ENCODE measurements around the gene PDE4D.
"Not testable (repeated sequence)": the region's sequence is repeated elsewhere in the genome, so short reads cannot be mapped to it uniquely, and the experiment has no call there.

The PDE4D gene

DNA sequence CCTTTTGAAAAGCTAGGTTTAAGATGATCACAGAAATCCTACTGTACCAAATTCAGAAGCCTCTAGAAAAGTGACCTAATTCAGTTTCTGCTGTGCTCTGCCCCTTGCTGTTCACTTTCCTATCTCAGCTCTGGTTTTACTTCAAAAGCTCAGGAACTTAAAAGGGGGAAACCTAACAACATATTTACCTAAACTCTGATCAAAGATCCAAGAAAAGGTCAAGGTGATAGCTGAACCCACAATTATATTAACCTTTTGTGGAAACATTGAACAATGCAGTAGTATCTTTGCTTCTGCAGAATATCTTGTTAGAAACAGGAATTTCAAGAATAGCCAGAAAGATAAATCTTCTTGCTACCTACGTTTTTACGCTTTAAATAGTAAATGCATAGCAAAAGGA is 568.5 kb downstream of the PDE4D start:
- DNase-seq (ENCODE audit: low read depth) = no peak

DNA sequence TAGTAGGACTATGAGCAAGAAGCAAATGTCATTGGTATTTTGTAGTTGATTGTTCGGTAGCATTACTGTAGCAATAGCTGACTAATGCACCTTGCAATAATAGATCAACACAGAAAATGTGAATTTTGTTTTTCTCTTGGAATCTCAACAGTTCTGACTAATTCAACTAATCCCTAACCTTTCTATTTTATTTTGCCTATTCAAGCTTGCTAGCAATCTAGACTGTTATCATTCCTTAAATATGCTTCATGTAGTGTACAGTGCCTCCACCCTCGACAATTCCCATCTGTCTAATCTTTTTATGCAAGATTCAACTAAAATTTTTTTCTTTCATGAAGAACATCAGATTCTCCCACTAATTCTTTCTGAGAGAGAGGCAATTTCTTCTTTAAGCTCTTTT is 570.6 kb downstream of the PDE4D start:
- DNase-seq (ENCODE audit: low read depth) = no peak

DNA sequence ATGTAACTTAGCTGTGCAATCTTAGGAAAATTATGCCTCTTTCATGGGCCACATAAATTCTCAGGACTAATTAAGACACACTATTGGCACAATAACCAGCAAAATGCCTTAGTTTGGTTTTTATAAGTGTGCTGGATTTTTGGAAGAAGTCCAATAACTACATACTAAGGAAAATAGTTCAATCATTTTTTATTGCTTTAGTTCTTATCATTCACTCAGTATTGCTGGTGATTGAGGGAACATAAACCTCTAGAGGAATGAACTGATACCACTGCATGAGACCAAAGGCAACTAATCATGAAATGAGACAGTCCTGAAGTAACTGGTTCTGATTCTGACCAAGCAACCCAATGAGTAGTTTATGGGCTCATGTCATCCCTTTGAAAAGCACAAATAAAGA is 571.5 kb downstream of the PDE4D start:
- DNase-seq (ENCODE audit: low read depth) = no peak

DNA sequence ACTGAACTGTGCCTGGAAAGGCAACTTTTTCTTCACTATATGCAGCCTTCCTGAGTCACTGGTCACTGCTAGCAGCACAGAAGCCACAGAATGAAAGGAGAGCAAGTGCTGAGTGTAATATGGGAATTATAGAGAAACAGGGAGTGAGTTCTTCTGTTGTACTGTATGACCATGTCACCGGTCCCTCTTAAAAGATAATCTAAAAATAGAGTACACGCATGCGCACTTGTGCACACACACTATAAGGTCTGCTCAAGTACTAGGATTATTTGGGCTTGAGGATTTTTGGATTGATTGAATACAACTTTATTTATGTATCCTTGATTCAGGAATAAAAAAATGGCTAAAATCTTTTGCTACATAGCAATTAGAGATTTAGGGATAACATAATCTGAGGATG is 571.9 kb downstream of the PDE4D start:
- DNase-seq (ENCODE audit: low read depth) = no peak

DNA sequence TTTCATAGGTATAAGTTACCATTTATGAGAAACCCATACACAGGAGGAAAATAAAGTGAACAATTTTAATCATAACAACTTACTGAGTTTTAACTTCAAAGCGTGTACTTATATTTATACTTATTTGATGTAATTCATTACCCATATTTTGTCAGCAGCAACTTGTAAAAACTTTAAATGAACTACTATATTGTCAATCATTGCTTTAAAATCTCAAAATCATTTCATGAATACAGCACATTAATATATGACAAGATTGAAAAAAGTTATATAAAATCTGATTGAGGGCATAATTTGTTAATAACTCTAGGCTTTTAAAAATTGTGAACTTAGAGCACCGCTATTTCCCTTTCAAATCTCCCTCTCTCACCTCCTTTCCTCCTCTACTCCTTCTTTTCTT is 573.1 kb downstream of the PDE4D start:
- DNase-seq (ENCODE audit: low read depth) = no peak

DNA sequence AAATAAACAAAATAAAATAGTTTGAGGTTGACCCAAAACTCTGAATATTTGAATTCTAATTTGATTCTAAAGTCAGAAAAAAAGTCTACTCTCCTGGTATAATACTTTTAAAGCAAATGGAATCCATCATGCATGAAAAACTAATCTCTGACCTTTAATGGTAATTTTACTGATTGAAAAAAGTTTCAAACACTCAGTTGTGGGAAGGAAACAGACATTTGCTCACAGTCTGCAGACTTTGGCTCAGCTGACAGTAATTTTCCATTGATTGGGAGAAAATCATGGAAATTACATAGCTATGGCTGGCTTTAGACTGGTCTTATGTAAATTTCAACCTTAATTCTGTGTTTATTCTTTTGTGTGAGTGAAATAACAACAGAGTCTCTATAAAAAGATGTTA is 574.3 kb downstream of the PDE4D start:
- no peak for DNase-seq (ENCODE audit: low read depth)

DNA sequence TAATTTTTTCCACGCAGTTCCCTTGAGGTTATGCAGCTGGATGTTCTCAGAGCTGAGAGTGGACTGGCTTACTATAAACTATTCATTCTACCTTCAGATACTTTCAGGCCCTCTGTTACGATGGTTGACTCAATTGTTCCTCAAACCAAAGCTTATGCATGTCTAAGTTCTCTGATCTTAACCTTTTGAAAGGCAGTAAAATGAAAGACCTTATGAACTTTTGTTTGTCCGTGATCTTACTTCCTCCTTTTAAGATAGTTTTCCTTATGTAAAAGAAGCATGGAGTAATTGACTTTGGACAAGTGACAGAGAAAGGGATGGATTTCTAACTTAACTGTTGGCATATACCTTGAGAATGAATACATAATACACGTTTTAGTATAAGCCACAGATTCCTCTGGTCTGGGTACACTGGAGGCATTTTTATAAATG is 575.7 kb downstream of the PDE4D start:
- DNase-seq (ENCODE audit: low read depth) = no peak

DNA sequence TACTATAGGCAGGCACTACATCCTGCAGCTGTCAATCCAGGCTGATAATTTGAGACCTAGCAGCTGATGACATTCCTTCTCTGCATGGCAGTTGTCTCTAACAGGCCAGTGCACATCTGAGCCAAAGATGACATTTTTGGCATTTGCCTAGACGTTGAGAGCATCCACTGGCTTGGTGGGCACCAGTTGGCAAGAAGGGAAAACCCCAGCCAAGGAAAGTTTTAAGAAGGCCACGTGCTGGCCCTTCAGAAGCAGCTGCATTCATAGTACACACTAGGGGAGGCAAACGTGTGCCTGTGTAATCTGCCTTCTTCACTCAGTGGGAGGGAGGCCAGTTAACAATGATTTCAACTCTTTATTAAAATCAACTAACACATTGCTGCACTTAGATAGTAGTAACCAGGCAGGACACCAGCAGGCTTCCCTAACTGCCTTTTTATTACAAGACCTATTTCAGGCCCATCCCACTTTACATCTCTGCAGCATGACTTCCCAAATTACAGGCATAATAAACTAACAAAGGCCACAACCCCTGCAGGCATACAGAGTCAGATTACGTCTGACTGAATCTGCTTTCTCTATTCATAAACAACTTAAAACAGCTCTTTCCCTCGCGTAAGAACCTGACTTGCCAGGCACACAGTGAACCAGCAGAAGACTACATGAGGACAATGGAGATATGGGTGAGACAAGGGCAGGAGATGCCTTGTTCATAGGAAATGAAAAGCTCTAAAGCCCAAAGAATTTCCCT is 576.3 kb downstream of the PDE4D start:
- DNase-seq (ENCODE audit: low read depth) = no peak

DNA sequence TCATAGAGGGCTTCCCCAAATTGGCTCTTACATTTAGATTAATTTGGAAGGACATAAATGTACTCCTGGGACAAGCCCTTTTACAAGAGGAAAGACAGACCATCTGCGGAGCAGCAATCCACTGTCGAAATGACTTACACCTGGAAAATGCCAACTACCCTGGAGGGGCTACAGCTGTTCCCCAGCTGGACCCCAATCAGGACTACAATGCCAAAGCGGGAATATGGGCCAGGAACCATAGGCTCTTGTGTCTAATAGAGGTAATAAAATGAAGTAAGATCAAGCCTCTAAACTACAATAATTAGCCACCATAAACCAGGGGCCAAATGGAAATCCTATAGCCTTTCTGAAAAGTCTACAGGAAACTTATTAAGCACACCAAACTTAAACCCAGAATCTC is 581.3 kb downstream of the PDE4D start:
- DNase-seq (ENCODE audit: low read depth) = no peak

DNA sequence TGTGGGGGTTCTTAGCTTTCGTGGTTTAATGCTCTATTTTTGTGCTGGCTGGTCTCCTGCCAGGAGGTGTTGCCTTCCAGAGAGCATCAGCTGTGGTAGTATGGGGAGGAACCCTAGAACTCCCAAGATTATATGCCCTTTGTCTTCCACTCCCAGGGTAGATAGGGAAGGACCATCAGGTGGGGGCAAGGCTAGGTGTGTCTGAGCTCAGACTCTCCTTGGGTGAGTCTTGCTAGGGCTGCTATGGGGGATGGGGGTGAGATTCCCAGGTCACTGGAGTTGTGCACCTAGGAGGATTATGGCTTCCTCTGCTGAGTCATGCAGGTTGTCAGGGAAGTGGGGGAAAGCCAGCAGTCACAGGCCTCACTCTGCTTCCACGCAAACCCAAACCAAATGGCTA is 584.8 kb downstream of the PDE4D start:
- DNase-seq (ENCODE audit: low read depth) = not testable (repeated sequence)

DNA sequence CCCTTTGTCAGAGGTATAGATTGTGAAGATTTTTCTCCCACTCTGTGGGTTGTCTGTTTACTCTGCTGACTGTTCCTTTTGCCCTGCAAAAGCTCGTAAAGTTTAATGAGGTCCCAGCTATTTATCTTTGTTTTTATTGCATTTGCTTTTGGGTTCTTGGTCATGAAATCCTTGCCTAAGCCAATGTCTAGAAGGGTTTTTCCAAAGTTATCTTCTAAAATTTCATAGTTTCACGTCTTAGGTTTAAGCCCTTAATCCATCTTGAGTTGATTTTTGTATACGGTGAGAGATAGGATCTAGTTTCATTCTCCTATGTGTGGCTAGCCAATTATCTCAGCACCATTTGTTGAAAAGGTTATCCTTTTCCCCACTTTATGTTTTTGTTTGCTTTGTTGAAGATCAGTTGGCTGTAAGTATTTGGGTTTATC is 590.2 kb downstream of the PDE4D start:
- DNase-seq (ENCODE audit: low read depth) = not testable (repeated sequence)

DNA sequence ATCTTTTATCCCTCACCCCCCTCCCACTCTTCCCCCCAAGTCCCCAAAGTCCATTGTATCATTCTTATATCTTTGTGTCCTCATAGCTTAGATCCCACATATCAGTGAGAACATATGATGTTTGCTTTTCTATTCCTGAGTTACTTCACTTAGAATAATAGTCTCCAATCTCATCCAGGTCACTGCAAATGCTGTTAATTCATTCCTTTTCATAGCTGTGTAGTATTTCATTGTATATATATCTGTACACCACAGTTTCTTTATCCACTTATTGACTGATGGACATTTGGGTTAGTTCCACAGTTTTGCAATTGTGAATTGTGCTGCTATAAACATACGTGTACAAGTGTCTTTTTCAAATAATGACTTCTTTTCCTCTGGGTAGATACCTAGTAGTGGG is 591.0 kb downstream of the PDE4D start:
- DNase-seq (ENCODE audit: low read depth) = not testable (repeated sequence)

DNA sequence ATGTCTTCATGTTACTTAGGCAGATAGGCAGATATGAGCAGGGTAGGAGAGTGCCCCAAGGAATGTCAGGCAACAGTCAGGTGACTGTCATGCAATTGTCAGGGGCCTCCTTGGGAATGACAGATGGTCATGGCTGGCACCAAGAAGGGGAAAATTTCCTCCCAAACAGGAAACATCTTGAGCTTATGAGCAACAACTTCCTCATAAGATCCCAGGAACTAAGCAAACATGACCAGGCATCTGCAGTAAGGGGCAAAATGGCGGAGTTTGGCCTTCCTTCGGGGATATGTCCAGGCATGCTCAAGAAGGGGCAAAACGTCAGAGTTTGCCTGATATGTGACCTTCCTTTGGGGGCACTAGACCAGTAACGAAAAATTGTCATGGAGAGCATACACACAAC is 591.8 kb downstream of the PDE4D start:
- DNase-seq (ENCODE audit: low read depth) = no peak

DNA sequence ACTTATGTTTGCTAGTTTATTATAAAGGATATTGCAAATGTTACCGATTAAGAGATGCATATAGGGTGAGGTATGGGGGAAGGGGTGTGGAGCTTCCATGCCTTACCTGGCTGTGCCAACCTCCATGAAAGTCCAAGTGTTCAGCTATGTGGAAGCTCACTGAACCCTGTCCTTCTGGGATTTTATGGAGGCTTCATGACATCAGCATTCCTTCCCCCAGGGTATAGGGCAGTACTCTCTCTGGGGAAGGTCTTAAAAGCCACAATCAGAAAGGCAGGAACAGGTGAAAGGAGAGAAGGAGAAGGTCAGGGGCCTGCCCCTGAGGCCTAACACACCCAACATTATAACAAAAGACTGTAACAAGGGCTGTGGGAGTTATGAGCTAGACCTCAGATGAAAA is 592.6 kb downstream of the PDE4D start:
- DNase-seq (ENCODE audit: low read depth) = no peak

DNA sequence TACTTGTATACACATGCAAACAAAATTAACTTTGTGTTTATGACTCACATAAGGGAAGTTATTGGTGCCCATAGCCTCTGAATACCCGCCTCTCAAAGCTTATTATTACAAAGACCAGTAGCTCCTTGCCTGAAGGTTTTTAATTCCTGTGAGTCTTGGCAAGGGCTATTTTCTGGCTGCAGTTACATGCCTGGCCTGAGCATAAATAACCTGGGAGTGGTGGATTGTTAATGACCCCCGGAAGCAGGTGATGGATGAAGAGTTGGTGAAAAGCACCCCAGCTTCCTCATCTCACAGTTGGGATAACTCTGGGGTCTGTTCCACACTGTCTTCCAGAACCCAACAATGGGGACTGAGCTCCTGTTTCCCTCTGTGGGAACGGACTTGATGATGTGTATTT is 594.5 kb downstream of the PDE4D start:
- DNase-seq (ENCODE audit: low read depth) = no peak

DNA sequence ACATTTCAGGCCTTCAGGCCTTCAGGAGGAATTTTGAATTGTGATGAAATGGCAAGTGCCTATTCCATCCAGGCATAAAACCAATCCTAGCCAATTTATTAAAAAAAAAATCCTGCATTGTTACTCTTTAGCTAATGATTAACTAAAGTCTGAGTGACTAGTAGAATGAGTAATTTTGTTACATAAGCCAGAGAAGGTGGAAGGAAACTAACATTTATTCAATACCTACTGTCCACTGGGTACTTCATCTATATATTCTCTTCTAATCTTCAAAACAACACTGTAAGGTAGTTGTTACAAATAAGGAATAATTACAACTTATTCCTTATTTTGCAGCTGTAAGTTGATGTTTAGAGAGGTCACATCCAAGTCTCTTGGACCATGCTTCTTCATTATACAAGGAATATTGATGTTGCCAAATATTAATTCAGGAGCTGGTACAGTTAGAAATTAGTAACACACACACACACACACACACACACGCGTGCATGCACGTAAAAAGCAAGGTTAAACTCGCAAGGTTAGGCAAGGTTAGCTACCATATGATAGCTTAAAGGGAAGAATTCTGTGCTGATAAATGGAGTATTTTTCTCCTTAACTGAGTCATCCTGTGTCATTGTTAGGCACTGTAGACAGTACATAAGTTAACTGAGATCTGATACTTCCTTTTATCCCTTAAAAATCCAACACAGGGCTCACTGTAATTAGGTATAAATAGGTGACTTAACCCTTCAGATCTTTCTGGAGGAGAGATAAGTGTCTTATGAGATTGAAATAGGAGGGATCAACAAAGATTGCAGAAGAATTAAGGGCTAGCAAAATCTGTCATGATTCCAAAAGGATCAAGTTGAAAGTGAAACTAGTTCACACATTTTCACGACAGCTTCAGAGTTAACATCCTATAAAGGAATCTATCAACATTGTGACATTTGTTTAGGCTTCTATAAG is 596.9 kb downstream of the PDE4D start:
- no peak for DNase-seq (ENCODE audit: low read depth)

DNA sequence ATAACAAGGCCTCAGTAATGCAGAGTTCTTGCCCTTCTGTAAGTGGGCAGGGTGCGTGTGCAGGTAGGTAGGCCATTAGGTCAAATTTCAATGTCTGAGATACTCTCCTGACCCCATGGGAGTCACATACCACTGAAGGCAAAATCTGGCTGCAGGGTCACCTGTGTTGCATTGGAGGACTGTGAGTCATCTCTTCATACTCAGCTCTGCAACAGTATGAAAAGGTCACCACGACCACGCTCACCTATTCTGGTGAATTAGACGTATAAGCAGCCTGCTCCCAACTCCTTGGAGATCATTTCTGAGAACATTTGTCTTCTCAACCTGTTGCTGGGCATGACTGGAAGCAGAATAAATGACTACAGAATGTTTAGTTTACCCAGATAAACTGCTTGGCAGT is 599.8 kb downstream of the PDE4D start:
- no peak for DNase-seq (ENCODE audit: low read depth)

DNA sequence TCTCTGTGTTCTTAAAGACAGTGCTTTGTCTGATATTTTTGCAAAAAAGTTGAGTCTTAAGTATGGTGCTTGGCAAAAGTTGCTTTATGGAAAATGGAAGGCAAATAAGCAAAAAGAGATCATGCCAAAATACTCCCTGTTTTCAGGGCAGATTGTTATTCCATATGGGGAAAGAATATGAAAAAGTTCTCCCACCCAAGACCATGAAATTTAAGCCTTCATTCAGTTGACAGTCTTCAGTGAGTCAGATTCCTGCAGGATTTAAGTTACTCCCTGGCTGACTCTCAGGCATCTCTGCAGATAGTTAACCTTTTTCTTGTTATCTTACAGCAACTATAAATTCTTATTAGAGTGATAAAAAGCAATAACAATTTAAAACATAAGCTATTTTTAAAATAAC is 601.6 kb downstream of the PDE4D start:
- DNase-seq (ENCODE audit: low read depth) = no peak

DNA sequence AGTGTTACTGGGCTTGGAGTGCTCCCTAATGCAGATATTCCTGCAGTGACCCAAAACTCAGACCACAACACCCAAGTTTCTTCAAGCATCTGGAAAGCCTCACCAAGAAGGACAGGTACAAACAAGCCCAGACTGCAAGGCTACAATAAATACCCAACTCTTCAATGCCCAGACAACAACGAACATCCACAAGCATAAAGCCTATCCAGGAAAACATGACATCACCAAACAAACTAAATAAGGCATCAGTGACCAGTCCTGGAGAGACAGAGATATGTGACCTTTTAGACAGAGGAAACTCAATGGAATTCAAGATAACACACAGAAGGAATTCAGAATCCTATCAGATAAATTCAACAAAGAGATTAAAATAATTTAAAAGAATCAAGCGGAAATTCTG is 605.6 kb downstream of the PDE4D start:
- DNase-seq (ENCODE audit: low read depth) = no peak

DNA sequence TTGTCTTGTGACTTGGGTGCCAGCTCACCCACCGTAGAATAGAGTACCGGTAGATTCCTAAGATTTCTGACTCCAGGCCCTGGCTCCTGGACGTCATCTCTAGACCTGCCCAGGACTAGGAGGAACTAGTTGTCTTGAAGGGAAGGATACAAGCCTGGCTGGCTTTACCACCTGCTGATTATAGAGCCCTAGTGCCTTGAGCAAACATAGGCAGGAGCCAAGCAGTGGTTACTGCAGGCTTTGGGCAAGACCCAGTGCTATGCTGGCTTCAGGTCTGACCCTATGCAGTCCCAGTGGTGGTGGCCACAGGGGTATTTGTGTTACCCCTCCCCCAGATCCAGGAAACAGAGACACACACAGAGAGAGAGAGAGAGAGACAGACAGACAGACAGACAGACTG is 606.2 kb downstream of the PDE4D start:
- no peak for DNase-seq (ENCODE audit: low read depth)

DNA sequence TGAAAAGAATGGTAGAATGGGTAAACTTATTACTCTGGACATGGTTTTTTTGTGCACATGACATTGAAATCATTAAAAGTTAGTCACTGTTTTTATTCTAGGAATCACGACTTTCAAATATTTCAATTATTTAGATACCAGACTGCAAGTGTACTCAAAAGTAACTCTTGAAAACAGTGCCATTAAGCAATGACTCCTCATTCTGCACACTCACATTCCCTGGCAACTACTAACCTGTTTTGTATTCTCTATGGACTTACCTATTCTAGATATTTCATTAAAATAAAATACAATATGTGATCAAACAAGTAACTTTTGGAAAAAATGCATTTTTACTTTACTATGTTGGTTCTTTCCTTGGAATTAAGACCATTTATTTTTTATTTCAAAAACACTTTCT is 607.0 kb downstream of the PDE4D start:
- no peak for DNase-seq (ENCODE audit: low read depth)

DNA sequence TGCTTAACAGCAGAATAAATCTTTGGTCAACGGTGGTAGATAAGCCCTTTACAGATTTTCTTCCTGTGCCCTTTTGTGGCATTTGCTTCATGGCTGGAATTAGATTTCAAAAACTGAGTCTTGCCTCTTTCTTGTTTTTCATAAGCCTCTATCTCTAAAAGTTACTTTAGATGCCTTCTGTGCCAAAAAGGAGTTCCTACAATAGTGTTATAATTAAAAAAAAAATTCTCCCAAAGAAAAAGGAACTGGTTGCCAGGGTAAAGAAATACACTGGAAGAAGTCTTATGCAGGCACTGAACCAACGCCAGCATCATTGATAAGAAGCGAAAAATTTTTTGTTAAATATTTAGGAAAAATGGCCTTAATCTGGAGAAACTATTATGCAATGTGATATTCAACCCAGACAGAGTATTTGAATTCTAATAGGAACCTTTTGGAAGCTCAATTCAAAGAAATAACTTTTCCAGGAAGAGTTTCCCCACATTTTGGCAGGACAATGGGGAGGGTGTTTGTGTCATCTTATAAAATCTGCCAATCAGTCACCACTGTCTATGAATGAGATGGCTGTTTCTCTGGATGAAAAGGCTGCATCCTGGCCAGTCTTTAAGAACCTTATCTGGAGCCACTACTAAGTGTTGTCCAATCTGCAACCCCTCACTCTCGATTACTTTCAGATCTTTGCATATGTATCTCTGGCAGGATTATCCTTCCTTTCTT is 608.1 kb downstream of the PDE4D start:
- no peak for DNase-seq (ENCODE audit: low read depth)

DNA sequence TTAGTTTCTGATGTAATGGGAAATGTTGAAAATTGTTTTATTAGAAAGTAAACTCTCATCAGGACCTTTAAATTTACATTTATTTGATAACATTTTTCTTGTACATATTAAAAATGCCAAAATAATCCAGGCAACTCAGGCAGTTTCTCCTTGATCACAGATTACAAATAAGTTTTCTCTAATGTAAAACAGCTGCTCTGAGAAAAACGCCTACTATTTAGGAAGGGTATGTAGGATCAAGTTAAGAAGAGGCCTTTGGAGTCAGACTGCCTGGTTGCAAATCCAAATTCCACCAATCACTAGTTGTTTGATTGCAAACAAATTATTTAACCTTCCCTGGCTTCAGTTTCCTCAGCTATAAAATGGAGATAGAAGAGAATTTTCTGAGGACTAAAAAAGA is 610.8 kb downstream of the PDE4D start:
- DNase-seq (ENCODE audit: low read depth) = no peak
